ENCODE data around the gene APOH.

The APOH gene

GRCh38 chr17:66270106-66270505 lies 40.9 kb upstream of the APOH start:
- no peak for DNase-seq (ENCODE audit: low read depth, low spot score)

GRCh38 chr17:66268247-66268927 lies 39.2 kb upstream of the APOH start:
- Histone ChIP-seq H3K9me3 (ENCODE audit: insufficient read depth, low read length) (peaks cover 15% of the 10 kb centered on the region), H3K27me3 (ENCODE audit: insufficient read depth, insufficient read length) (no peaks in the 10 kb centered on the region), H3K9ac (ENCODE audit: insufficient read length, low read depth) (no peak overlapping the region), H3K4me1 (ENCODE audit: insufficient read depth, insufficient read length) (no peaks in the 10 kb centered on the region), H3K36me3 (ENCODE audit: insufficient read depth, insufficient read length, low read length) (no peaks in the 10 kb centered on the region), H3K4me3 (ENCODE audit: insufficient read length, low read depth) (no peak overlapping the region)
- no peak for DNase-seq (ENCODE audit: low read depth, low spot score)
- TF ChIP-seq ZNF274 (IDR thresholded peaks at IDR 0.05; ENCODE audit: low read depth, low read length) = no peak
- TF ChIP-seq YY1 (IDR thresholded peaks at IDR 0.05; ENCODE audit: insufficient read depth, insufficient read length) = no peak
- TF ChIP-seq SUZ12 (IDR thresholded peaks at IDR 0.05; ENCODE audit: extremely low read depth, insufficient read depth, insufficient read length) = no peak

More at GRCh38 chr17:66270106-66270505, 40.9 kb upstream of the APOH start:
- Histone ChIP-seq H3K9ac (ENCODE audit: insufficient read length, low read depth) (no peak overlapping the region), H3K27me3 (ENCODE audit: insufficient read depth, insufficient read length) (no peaks in the 10 kb centered on the region), H3K36me3 (ENCODE audit: insufficient read depth, insufficient read length, low read length) (no peaks in the 10 kb centered on the region), H3K4me1 (ENCODE audit: insufficient read depth, insufficient read length) (no peaks in the 10 kb centered on the region), H3K9me3 (ENCODE audit: insufficient read depth, low read length) (peaks cover 15% of the 10 kb centered on the region), H3K4me3 (ENCODE audit: insufficient read length, low read depth) (no peak overlapping the region)
- no peak for TF ChIP-seq ZNF274 (IDR thresholded peaks at IDR 0.05; ENCODE audit: low read depth, low read length)
- TF ChIP-seq SUZ12 (IDR thresholded peaks at IDR 0.05; ENCODE audit: extremely low read depth, insufficient read depth, insufficient read length) = no peak
- no peak for TF ChIP-seq YY1 (IDR thresholded peaks at IDR 0.05; ENCODE audit: insufficient read depth, insufficient read length)

- H3K9ac ChIP-seq (ENCODE audit: insufficient read length, low read depth) = no peak overlapping the region
- no peaks in the 10 kb centered on the region for H3K36me3 ChIP-seq (ENCODE audit: insufficient read depth, insufficient read length, low read length)
- H3K4me3 ChIP-seq (ENCODE audit: insufficient read length, low read depth) = no peak overlapping the region
- no peaks in the 10 kb centered on the region for H3K9me3 ChIP-seq (ENCODE audit: insufficient read depth, low read length)
- H3K27me3 ChIP-seq (ENCODE audit: insufficient read depth, insufficient read length) = no peaks in the 10 kb centered on the region
- TF ChIP-seq YY1 (IDR thresholded peaks at IDR 0.05; ENCODE audit: insufficient read depth, insufficient read length) = no peak
- TF ChIP-seq SUZ12 (IDR thresholded peaks at IDR 0.05; ENCODE audit: extremely low read depth, insufficient read depth, insufficient read length) = no peak
- no peak for TF ChIP-seq ZNF274 (IDR thresholded peaks at IDR 0.05; ENCODE audit: low read depth, low read length)
- H3K4me1 ChIP-seq (ENCODE audit: insufficient read depth, insufficient read length) = no peaks in the 10 kb centered on the region
- no peak for DNase-seq (ENCODE audit: low read depth, low spot score)
Measured at GRCh38 chr17:66264696-66265095, 35.5 kb upstream of the APOH start.

- Histone ChIP-seq H3K9me3 (ENCODE audit: insufficient read depth, low read length) (no peaks in the 10 kb centered on the region), H3K36me3 (ENCODE audit: insufficient read depth, insufficient read length, low read length) (no peaks in the 10 kb centered on the region), H3K4me3 (ENCODE audit: insufficient read length, low read depth) (no peak overlapping the region), H3K27me3 (ENCODE audit: insufficient read depth, insufficient read length) (no peaks in the 10 kb centered on the region), H3K4me1 (ENCODE audit: insufficient read depth, insufficient read length) (no peaks in the 10 kb centered on the region), H3K9ac (ENCODE audit: insufficient read length, low read depth) (no peak overlapping the region)
- TF ChIP-seq SUZ12 (IDR thresholded peaks at IDR 0.05; ENCODE audit: extremely low read depth, insufficient read depth, insufficient read length) = no peak
- DNase-seq (ENCODE audit: low read depth, low spot score) = no peak
Measured at GRCh38 chr17:66262767-66263166, 33.6 kb upstream of the APOH start.

GRCh38 chr17:66260688-66261087 lies 31.5 kb upstream of the APOH start:
- Histone ChIP-seq H3K9ac (ENCODE audit: insufficient read length, low read depth) (no peak overlapping the region), H3K4me1 (ENCODE audit: insufficient read depth, insufficient read length) (no peaks in the 10 kb centered on the region), H3K4me3 (ENCODE audit: insufficient read length, low read depth) (no peak overlapping the region), H3K27me3 (ENCODE audit: insufficient read depth, insufficient read length) (no peaks in the 10 kb centered on the region), H3K9me3 (ENCODE audit: insufficient read depth, low read length) (no peaks in the 10 kb centered on the region), H3K36me3 (ENCODE audit: insufficient read depth, insufficient read length, low read length) (no peaks in the 10 kb centered on the region)
- TF ChIP-seq YY1 (IDR thresholded peaks at IDR 0.05; ENCODE audit: insufficient read depth, insufficient read length) = no peak
- TF ChIP-seq SUZ12 (IDR thresholded peaks at IDR 0.05; ENCODE audit: extremely low read depth, insufficient read depth, insufficient read length) = no peak
- no peak for DNase-seq (ENCODE audit: low read depth, low spot score)

- Histone ChIP-seq H3K9me3 (ENCODE audit: insufficient read depth, low read length) (no peaks in the 10 kb centered on the region), H3K27me3 (ENCODE audit: insufficient read depth, insufficient read length) (no peaks in the 10 kb centered on the region), H3K36me3 (ENCODE audit: insufficient read depth, insufficient read length, low read length) (no peaks in the 10 kb centered on the region), H3K9ac (ENCODE audit: insufficient read length, low read depth) (no peak overlapping the region), H3K4me3 (ENCODE audit: insufficient read length, low read depth) (no peak overlapping the region), H3K4me1 (ENCODE audit: insufficient read depth, insufficient read length) (no peaks in the 10 kb centered on the region)
- no peak for DNase-seq (ENCODE audit: low read depth, low spot score)
- no peak for TF ChIP-seq SUZ12 (IDR thresholded peaks at IDR 0.05; ENCODE audit: extremely low read depth, insufficient read depth, insufficient read length)
- TF ChIP-seq YY1 (IDR thresholded peaks at IDR 0.05; ENCODE audit: insufficient read depth, insufficient read length) = no peak
- no peak for TF ChIP-seq ZNF274 (IDR thresholded peaks at IDR 0.05; ENCODE audit: low read depth, low read length)
Measured at GRCh38 chr17:66260275-66260674, 31.1 kb upstream of the APOH start.

GRCh38 chr17:66255527-66255971 lies 26.3 kb upstream of the APOH start:
- H3K9ac ChIP-seq (ENCODE audit: insufficient read length, low read depth) = no peak overlapping the region
- H3K36me3 ChIP-seq (ENCODE audit: insufficient read depth, insufficient read length, low read length) = no peaks in the 10 kb centered on the region
- no peak overlapping the region for H3K4me3 ChIP-seq (ENCODE audit: insufficient read length, low read depth)
- TF ChIP-seq ZNF274 (IDR thresholded peaks at IDR 0.05; ENCODE audit: low read depth, low read length) (no peak), YY1 (IDR thresholded peaks at IDR 0.05; ENCODE audit: insufficient read depth, insufficient read length) (no peak), SUZ12 (IDR thresholded peaks at IDR 0.05; ENCODE audit: extremely low read depth, insufficient read depth, insufficient read length) (no peak)
- no peak for DNase-seq (ENCODE audit: low read depth, low spot score)
- H3K4me1 ChIP-seq (ENCODE audit: insufficient read depth, insufficient read length) = no peaks in the 10 kb centered on the region
- no peaks in the 10 kb centered on the region for H3K9me3 ChIP-seq (ENCODE audit: insufficient read depth, low read length)
- no peaks in the 10 kb centered on the region for H3K27me3 ChIP-seq (ENCODE audit: insufficient read depth, insufficient read length)

Data from NT2/D1 (cell line).